ENCODE results near the gene PAK2.
A peak's percentile ranks its signal among the peaks of the same experiment; 100 is the strongest.
"Not testable (repeated sequence)": the region's sequence is repeated elsewhere in the genome, so short reads cannot be mapped to it uniquely, and the experiment has no call there.

The PAK2 gene

GRCh38 chr3:196788528-196788927 is 48.9 kb downstream of the PAK2 start:
- DNase-seq (ENCODE audit: low read depth), result no peak

DNA sequence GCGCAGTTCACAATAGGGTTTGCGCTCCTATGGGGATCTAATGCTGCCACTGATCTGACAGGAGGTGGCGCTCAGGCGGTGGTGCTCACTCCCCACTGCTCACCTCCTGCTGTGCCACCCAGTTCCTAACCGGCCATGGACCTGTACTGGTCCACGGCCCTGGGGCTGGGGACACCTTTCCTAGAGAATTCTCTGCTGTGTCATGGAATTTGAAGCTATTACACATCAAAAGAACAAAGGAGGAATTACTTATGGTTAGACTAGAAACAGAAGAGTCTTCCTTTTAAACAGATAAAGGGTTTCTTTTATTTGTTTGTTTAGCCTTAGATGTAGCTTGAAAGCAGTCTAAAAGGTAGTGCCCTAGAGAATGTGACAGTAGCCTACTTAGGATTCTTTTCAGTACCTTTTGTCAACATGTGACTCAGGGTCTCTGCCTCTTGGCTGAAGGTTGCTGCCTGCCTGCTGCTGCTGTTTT is 50.3 kb downstream of the PAK2 start:
- DNase-seq (ENCODE audit: low read depth), result no peak

GRCh38 chr3:196790636-196791035 is 51.0 kb downstream of the PAK2 start:
- DNase-seq (ENCODE audit: low read depth), result no peak

DNA sequence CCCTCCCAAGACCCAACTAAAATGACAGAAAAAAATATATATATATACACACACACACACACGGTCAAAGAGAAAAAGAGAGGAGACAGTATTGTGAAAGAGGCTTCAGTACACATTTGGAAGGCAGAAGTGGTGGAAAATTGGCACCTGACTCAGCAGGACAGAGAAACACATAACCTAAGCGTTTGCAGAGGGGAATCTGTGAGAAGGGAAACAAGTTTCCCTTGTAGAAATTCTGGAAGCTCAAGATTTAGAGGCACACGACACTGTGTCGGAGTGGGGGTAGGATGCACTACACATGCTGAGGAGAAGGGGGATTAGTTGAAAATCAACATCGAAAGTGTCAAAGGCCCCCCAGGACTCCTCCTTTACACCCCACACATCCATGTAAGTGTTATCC is 53.1 kb downstream of the PAK2 start:
- DNase-seq (ENCODE audit: low read depth), result no peak

DNA sequence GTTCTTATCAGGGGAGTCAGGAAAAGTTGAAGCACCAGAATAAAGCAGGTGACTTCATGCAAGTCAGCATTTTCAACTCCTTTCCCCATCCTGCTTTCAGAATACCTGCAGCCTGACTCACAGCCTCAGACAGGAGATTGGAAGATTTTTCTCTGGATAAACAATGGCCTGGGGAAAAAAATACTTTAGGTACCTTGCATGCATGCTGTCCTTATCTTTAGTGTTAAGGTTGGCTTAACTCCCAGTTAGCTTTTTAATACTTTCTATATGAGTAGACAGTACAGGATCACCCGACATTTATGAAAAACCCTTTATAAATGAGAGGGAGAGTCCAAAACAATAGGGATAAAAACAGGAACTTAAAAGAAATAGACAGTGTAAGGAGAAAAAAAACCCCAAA is 53.6 kb downstream of the PAK2 start:
- no peak for DNase-seq (ENCODE audit: low read depth)

- no peak for DNase-seq (ENCODE audit: low read depth)
These were observed 54.8 kb downstream of the PAK2 start for GRCh38 chr3:196794467-196794866.

DNA sequence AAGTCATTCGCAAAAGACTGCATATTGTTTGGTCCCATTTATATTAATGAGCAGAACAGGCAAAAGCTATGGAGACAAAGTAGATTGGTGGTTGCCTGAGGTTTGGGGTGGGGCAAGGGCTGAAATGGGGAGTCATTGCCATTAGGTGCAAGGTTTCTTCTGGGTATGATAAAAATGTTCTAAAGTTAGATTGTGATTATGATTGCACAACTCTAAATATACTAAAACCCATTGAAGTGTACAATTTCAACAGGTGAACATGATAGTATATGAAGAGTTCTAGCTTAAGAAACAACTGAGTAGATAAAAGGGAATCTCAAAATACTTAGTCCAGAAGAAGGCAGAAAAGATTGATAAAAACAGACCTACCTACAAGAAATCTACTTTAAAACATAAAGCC is 56.7 kb downstream of the PAK2 start:
- no peak for DNase-seq (ENCODE audit: low read depth)

GRCh38 chr3:196800742-196801434 is 61.2 kb downstream of the PAK2 start:
- DNase-seq (ENCODE audit: low read depth), result no peak

DNA sequence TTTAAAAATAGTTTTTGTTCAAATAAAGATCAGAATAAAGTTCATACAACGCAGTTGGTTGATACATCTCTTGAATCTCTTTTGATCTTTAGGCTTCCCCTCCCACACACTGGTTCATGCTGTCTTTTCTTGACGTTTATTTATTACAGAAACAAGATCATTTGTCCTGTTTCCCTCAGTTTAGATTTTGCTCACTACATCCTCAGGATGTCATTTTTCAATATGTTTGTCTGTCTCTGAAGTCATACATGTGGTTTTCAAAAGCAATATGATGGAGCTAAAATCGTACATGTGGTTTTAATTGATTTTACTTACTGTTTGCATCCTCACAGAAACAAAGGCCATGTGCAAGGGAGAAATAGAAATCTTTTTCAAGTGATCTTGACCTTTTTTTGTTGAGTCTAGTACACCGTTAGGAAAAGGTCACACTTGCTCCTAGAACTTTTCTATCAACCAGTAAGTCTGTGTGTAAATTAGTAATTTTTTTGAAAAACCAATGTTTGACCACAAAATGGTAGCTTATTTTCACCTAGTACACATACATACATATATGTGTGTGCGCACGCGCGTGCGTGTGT is 64.3 kb downstream of the PAK2 start:
- no peak for DNase-seq (ENCODE audit: low read depth)

DNA sequence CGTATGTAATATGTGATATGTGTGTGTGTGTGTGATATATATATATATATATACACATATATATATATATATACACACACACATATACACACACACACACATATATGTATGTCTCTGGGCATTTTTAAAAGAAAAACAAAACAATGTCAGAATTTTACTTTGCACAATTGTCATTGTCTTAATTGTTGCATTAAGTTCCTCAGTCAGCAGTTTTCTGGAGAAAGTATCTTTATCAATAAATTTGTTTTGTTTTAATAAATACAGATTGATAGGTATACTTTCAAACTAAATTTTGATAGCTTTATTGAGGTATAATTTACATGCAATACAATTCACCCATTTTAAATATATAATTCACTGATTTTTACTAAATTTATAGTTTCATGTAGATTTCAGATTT is 65.1 kb downstream of the PAK2 start:
- DNase-seq (ENCODE audit: low read depth), result no peak

DNA sequence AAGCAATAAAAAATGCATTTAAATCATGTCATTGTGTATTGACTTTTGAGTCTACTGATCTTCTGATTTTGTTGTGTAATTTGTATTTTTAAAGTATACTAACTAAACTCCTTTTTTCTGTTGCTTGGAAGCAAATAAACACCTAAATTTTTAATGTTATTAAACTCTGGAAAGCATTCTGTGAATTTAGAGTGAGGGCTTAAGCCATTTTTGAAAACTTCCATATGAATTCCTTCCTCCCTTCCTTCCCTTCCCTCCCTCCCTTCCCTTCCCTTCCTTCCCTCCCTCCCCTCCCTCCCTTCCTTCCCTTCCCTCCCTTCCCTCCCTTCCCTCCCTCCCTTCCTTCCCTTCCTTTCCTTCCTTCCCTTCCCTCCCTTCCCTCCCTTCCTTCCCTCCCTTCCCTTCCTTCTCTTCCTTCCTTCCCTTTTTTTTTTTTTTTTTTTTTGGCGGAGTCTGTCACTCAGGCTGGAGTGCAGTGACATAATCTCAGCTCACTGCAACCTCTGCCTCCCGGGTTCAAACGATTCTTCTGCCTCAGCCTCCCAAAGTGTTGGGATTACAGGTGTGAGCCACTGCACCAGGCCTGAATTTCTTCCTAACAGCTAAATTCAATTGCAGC is 71.4 kb downstream of the PAK2 start:
- no peak for DNase-seq (ENCODE audit: low read depth)

DNA sequence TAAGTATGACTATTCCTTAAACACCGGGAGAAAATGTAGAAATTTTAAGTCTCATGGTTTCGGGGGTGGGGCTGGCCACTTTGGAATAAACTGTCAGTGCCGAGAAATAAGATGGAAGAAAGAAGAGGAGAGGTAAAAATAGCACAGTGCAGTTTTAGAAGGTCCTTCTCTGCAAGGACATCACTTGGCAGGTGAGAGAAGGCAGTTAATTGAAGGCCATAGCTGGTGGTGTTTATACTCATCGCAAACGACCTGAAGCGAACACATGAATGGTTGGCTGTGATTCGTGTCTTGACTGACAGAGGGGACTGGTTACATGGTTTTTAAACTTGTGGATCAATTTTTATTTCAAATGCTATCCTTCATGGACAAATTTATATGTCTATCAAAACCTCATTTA is 73.2 kb downstream of the PAK2 start:
- DNase-seq (ENCODE audit: low read depth), result no peak

- DNase-seq (ENCODE audit: low read depth), result no peak
These were observed 74.2 kb downstream of the PAK2 start for GRCh38 chr3:196813903-196814302.

DNA sequence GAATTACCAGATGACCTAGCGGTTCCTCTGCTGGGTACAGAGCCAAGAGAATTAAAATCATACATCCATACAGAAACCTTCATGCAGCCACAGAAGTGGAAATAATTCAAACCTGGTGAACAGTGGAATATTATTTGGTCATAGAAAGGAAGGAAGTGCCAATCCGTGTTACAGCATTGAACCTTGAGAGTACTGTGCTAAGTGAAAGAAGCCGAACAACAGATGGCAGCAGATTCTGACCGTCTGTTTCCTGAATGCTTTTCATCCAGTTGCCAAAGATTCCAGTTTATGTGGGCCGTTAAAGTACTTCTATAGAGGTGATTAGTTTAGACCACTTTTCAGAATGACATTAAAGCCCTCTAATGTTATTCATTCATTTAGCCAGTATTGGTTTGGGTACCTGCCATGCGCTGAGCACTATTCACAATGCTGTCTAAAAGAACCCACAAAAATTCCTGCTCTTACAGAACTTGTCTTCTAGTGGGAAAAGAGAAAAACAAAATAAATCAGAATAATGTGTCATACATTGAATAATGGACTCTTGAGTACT is 82.2 kb downstream of the PAK2 start:
- no peak for DNase-seq (ENCODE audit: low read depth)

GRCh38 chr3:196829651-196830050 is 90.0 kb downstream of the PAK2 start:
- DNase-seq (ENCODE audit: low read depth), result not testable (repeated sequence)

- DNase-seq (ENCODE audit: low read depth), result no peak
These were observed 95.4 kb downstream of the PAK2 start for GRCh38 chr3:196835086-196835485.

DNA sequence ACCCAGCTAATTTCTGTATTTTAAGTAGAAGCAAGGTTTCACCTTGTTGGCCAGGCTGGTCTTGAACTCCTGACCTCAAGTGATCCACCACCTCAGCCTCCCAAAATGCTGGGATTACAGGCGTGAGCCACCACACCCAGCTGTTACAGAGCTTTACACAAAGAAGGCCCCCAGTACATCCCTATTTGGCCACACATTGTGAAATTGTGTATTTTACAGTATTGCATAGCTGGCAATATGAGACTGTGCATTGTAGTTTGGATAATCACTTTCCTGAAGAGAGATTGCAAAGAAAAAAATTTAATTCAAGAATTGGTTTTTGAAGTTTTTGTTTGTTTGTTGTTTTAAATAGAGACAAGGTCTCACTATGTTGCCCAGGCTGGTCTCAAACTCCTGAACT is 97.0 kb downstream of the PAK2 start:
- DNase-seq (ENCODE audit: low read depth), result not testable (repeated sequence)

GRCh38 chr3:196837819-196838420 is 98.3 kb downstream of the PAK2 start:
- DNase-seq (ENCODE audit: low read depth), result peak; percentile 53

DNA sequence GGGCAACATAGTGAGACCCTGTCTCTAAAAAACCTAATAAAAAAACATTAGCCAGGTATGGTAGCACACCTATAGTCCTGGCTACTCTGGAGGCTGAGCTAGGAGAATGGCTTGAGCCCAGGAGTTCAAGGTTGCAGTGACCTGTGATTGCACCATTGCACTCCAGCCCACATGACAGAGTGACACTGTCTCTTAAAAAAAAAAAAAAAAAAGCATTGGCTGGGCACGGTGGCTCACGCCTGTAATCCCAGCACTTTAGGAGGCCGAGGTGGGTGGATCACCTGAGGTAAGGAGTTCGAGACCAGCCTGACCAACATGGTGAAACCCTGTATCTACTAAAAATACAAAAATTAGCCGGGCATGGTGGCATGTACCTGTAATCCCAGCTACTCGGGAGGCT is 99.7 kb downstream of the PAK2 start:
- not testable (repeated sequence) for DNase-seq (ENCODE audit: low read depth)

DNA sequence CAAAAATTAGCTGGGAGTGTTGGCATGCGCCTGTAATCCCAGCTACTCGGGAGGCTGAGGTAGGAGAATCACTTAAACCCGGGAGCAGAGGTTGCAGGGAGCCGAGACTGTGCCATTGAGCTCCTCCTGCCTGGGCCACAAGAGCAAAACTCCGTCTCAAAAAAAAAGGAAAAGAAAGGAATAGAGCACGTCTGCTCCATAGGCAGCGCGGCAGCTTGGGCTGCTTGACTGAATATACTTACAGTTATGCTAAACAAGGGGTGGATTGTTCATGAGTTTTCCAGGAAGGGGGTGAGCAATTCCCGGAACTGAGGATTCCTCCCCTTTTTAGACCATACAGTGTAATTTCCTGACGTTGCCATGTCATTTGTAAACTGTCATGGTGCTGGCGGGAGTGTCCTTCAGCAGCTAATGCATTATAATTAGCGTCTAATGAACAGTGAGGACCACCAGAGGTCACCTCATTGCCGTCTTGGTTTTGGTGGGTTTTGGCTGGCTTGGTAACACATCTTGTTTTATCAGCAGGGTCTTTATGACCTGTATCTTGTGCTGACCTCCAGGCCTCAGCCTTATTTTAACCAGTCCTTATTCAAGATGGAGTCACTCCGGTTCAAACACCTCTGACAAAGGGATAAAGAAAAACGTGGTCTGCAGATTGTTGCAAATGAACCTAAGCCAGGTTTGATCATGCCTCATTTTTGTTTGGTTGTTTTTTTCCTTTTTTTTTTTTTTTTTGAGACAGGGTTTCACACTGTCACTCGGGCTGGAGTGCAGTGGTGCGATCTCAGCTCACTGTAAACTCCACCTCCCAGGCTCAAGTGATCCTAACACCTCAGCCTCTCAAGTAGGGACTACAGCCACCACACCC is 103.1 kb downstream of the PAK2 start:
- no peak for DNase-seq (ENCODE audit: low read depth)

DNA sequence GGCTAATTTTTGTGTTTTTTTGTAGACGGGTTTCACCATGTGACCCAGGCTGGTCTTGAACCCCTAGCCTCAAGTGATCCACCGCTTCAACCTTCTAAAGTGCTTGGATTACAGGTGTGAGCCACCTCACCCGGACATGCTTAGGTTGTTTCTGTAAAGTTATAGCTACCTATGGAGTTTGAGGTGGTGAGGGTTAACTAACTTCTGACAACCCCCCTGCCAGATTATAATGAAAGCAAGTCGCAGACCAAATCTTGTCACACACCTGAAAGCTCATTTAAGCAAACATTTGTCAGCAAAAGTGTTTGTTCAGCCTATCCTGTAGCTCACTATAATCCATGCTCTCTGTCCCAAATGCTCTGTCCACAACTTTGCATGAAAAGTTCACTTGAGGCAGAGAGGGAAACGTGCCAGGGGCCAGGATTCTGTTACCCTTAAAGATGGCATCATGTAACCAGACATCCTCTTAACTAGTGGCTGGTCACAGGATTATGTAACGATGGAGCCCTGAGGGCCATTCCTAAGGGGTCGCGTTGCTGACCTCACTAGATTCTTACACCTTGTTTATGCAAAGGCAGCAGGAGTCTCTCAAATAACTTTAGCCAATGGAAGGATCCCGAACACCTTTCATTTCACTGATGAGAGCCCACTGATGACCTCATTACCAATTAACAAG is 103.9 kb downstream of the PAK2 start:
- no peak for DNase-seq (ENCODE audit: low read depth)
